Measurements from ENCODE around the gene PECR.

The PECR gene

GRCh38 chr2:216017365-216017764 lies 64.2 kb downstream of the PECR start:
- TF ChIP-seq REST (IDR thresholded peaks at IDR 0.05; ENCODE audit: insufficient read depth in 1 of 2, low read depth in 2 of 2, low read length in 2 of 2) (no peak), POLR2AphosphoS5 (IDR thresholded peaks at IDR 0.05; ENCODE audit: low read depth, low read length) (no peak), FOXP2 (optimal IDR thresholded peaks at IDR 0.05; ENCODE audit: borderline replicate concordance, extremely low read depth, extremely low read length, insufficient read depth) (no peak), TAF1 (IDR thresholded peaks at IDR 0.05; ENCODE audit: borderline replicate concordance, insufficient read depth, low read length) (no peak), SIN3A (IDR thresholded peaks at IDR 0.05; ENCODE audit: borderline replicate concordance, insufficient read depth, low read length) (no peak)

GRCh38 chr2:216016581-216016980 lies 65.0 kb downstream of the PECR start:
- no peak for TF ChIP-seq REST (IDR thresholded peaks at IDR 0.05; ENCODE audit: insufficient read depth in 1 of 2, low read depth in 2 of 2, low read length in 2 of 2)

GRCh38 chr2:216015722-216016464 lies 65.7 kb downstream of the PECR start:
- TF ChIP-seq TAF1 (IDR thresholded peaks at IDR 0.05; ENCODE audit: borderline replicate concordance, insufficient read depth, low read length) (no peak), REST (IDR thresholded peaks at IDR 0.05; ENCODE audit: insufficient read depth in 1 of 2, low read depth in 2 of 2, low read length in 2 of 2) (no peak), FOXP2 (optimal IDR thresholded peaks at IDR 0.05; ENCODE audit: borderline replicate concordance, extremely low read depth, extremely low read length, insufficient read depth) (no peak), POLR2AphosphoS5 (IDR thresholded peaks at IDR 0.05; ENCODE audit: low read depth, low read length) (no peak), SIN3A (IDR thresholded peaks at IDR 0.05; ENCODE audit: borderline replicate concordance, insufficient read depth, low read length) (no peak)

GRCh38 chr2:216014986-216015385 lies 66.6 kb downstream of the PECR start:
- no peak for TF ChIP-seq TAF1 (IDR thresholded peaks at IDR 0.05; ENCODE audit: borderline replicate concordance, insufficient read depth, low read length)
- no peak for TF ChIP-seq POLR2AphosphoS5 (IDR thresholded peaks at IDR 0.05; ENCODE audit: low read depth, low read length)
- TF ChIP-seq FOXP2 (optimal IDR thresholded peaks at IDR 0.05; ENCODE audit: borderline replicate concordance, extremely low read depth, extremely low read length, insufficient read depth), result no peak
- TF ChIP-seq SIN3A (IDR thresholded peaks at IDR 0.05; ENCODE audit: borderline replicate concordance, insufficient read depth, low read length), result no peak
- no peak for TF ChIP-seq REST (IDR thresholded peaks at IDR 0.05; ENCODE audit: insufficient read depth in 1 of 2, low read depth in 2 of 2, low read length in 2 of 2)

- TF ChIP-seq FOXP2 (optimal IDR thresholded peaks at IDR 0.05; ENCODE audit: borderline replicate concordance, extremely low read depth, extremely low read length, insufficient read depth), result no peak
- TF ChIP-seq SIN3A (IDR thresholded peaks at IDR 0.05; ENCODE audit: borderline replicate concordance, insufficient read depth, low read length), result no peak
- TF ChIP-seq TAF1 (IDR thresholded peaks at IDR 0.05; ENCODE audit: borderline replicate concordance, insufficient read depth, low read length), result no peak
- no peak for TF ChIP-seq REST (IDR thresholded peaks at IDR 0.05; ENCODE audit: insufficient read depth in 1 of 2, low read depth in 2 of 2, low read length in 2 of 2)
- TF ChIP-seq POLR2AphosphoS5 (IDR thresholded peaks at IDR 0.05; ENCODE audit: low read depth, low read length), result no peak
These were observed 67.6 kb downstream of the PECR start for GRCh38 chr2:216014006-216014405.
